Adrenal gland (tissue), 12 donors: ENCODE measurements around the gene DLL3. TPM values are rescaled to one million over a fixed set of nuclear protein-coding genes. Genes with fewer than 3 reads are reported as not detected.

Experiments used
- DNase-seq, 7 donors: peaks; one replicate each; pipeline ENCODE4 v3.0.0-alpha.2; 2019 to 2020
- H3K27ac ChIP-seq, 5 donors: fragments of 200-600 bp; sonication (generic) in 4 of 5; 1 replicate in 3 of 5; 2 replicates in 2 of 5; pipeline versions ENCODE4 v1.5.1 to v1.8.0; 2016 to 2020; ENCODE audit warnings: mild to moderate bottlenecking in 1 of 5
- H3K27me3 ChIP-seq: fragments of 200-600 bp; 2 replicates; pipeline ENCODE4 v1.8.0; 2021
- H3K36me3 ChIP-seq, 2 donors: fragments of 200-600 bp; replicated peaks in 1 of 2; 1 replicate in 1 of 2; 2 replicates in 1 of 2; pipeline versions ENCODE4 v1.5.1 to v1.8.0; 2018 to 2022
- H3K4me1 ChIP-seq, 2 donors: fragments of 200-600 bp; replicated peaks in 1 of 2; 1 replicate in 1 of 2; 2 replicates in 1 of 2; pipeline versions ENCODE4 v1.5.1 to v1.8.0; 2018 to 2021
- H3K4me3 ChIP-seq, 4 donors: fragments of 200-600 bp; sonication (generic) in 3 of 4; one replicate each; pipeline ENCODE4 v1.5.1; 2016 to 2018
- H3K9me3 ChIP-seq, 3 donors: fragments of 200-600 bp; sonication (generic) in 1 of 3; replicated peaks in 1 of 3; 1 replicate in 2 of 3; 2 replicates in 1 of 3; pipeline versions ENCODE4 v1.5.1 to v1.8.0; 2016 to 2021
- CTCF ChIP-seq, 6 experiments: fragments of 450-650 bp in 4 of 6; fragments of 200-600 bp in 2 of 6; sonication (generic) in 1 of 6; IDR thresholded peaks; 1 replicate in 5 of 6; 2 replicates in 1 of 6; pipeline versions ENCODE4 v1.5.1 to v1.8.0; 2016 to 2021; ENCODE audit warnings: antibody characterized with exemption in 6 of 6, mild to moderate bottlenecking in 2 of 6, moderate library complexity in 1 of 6
- POLR2A ChIP-seq, 2 donors: fragments of 450-650 bp; IDR thresholded peaks; one replicate each; pipeline ENCODE4 v1.6.1; 2017; ENCODE audit warnings: antibody characterized with exemption in 2 of 2, mild to moderate bottlenecking in 2 of 2, moderate library complexity in 1 of 2
- WGBS, 4 donors: extraction: QIAGEN DNeasy Blood & Tissue Kit in 2 of 4; methylation state at CpG; one replicate each; pipeline versions ENCODE4 v1.1.5 to v1.1.7; 2013 to 2017; 5-methylcytosine and 5-hydroxymethylcytosine counted together
- intact Hi-C, 2 donors: fragments of 100-400 bp; cut with DNase I; formaldehyde crosslinking; loops; one replicate each; pipeline versions ENCODE4 v1.14.1 to v1.15.0; 2022 to 2023
- polyA plus RNA-seq, 3 donors: library from polyadenylated mRNA; stranded (reverse); fragments of 200-250 nt in 2 of 3; fragments of 350-450 nt in 1 of 3; fragmentation: Illumina TruSeq in 1 of 3; extraction: RNeasy Lipid Tissue Mini Kit (QIAGEN cat#74804) in 1 of 3; gene quantifications; one replicate each; pipeline ENCODE4 v1.2.3, GENCODE V29; 2013 to 2014
- total RNA-seq, 9 donors: library from RNA; depleted of rRNA in 4 of 9; stranded (reverse); fragments of >200 nt in 4 of 9; fragments of 120-200 nt in 1 of 9; fragmentation: NEBNext Ultra II Directional in 1 of 9; extraction: Animal tissue kit (Norgen Biotek cat#: 25700) in 1 of 9; gene quantifications; one replicate each; pipeline versions ENCODE4 v1.1.0 to v1.2.4, GENCODE V29; 2013 to 2023
- donor health status: healthy with polysubstance abuse.
- donor health status: Bipolar disorder and iron deficiency.
- donor health status: DM: yes; HTN: yes; CAD: no.
- donor health status: DM: no; HTN: no; CAD: no.
- donor health status: DM: no; HTN: no; CAD: no.
- donor health status: DM: yes; HTN: yes; CAD: no.

Gene DLL3
- total and polyA plus RNA-seq, 12 donors: 0.10 to 0.17 TPM; not detected in 10

DNA sequence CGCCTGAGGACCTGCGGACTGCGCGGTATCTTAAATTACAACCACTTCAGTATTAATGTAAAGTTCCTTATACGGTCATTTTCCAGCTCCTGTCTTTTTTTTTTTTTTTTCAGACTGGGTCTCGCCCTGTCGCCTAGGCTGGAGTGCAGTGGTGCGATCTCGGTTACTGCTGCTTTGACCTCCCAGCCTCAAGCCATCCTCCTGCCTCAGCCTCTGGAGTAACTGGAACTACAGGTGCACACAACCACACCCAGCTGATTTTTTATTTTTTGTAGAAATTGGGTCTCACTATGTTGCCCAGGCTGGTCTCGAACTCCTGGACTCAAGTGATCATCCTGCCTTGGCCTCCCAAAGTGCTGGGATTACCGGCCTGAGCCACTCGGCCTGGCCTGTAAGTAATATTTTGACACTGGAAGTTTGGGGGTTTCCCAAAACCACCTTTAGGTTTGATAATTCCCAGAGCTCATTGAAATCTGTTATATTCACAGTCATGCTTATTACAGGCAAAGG, 34.3 kb downstream of the DLL3 start:
- Histone ChIP-seq H3K4me1 (peaks cover 10 to 26% of the 10 kb centered on the region in 2 donors), H3K36me3 (no peaks in the 10 kb centered on the region), H3K4me3 (no peak overlapping the region), H3K27ac (no peak overlapping the region), H3K27me3 (no peaks in the 10 kb centered on the region), H3K9me3 (no peaks in the 10 kb centered on the region)
- WGBS, 4 donors: 15 to 21% (median 19%) methylated on average over 12 of the region's 12 CpGs
- DNase-seq: no peak
- intact Hi-C loops: loop anchor here (5.0 to 10.0 kb wide), 3 partner anchors 58 to 88 kb away; partner anchors contain the start of gene SUPT5H (in 1 of the 2)
- no peak for TF ChIP-seq CTCF (IDR thresholded peaks at IDR 0.05)
- no peak for TF ChIP-seq POLR2A (IDR thresholded peaks at IDR 0.05)

- no peak for DNase-seq
- H3K27ac ChIP-seq: no peak overlapping the region
- H3K9me3 ChIP-seq: no peaks in the 10 kb centered on the region
- no peak for TF ChIP-seq POLR2A (IDR thresholded peaks at IDR 0.05)
- no peak for TF ChIP-seq CTCF (IDR thresholded peaks at IDR 0.05)
- 55 to 71% (median 63%) methylated on average over 2 to 3 of the region's 3 CpGs for WGBS, 4 donors
- H3K4me1 ChIP-seq: peaks cover 16 to 33% of the 10 kb centered on the region in 2 donors
- intact Hi-C loops: loop anchor here (5.0 to 10.0 kb wide), 3 partner anchors 59 to 89 kb away; partner anchors contain the start of gene SUPT5H (in 1 of the 2)
- H3K4me3 ChIP-seq: no peak overlapping the region
- H3K36me3 ChIP-seq: no peaks in the 10 kb centered on the region
- no peaks in the 10 kb centered on the region for H3K27me3 ChIP-seq
These were observed 35.0 kb downstream of the DLL3 start for GRCh38 chr19:39533791-39534190.

DNA sequence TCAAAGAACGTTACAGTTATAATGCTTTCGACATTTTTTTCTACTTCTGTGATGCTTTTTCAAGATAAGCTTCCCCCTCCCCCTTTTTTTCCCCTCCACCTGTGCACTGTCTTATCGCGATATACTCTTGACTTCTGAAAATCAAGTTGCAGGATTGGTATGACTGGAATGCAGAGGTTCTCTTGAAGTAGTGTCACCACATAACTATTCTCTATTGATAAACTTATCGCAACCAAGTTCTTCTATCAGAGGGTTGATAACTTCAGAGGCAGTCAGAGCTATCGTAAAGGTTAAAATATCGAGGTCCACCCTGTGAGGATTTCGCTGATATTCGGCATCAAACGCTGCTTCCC, 40.4 kb downstream of the DLL3 start:
- no peaks in the 10 kb centered on the region for H3K36me3 ChIP-seq
- no peaks in the 10 kb centered on the region for H3K27me3 ChIP-seq
- peak overlapping the region; percentile 93 to 100 (median 97) for H3K27ac ChIP-seq
- DNase-seq: peak in 1 of 7 donors; percentile 45
- WGBS, 4 donors: 2 to 3% (median 2%) methylated on average over 10 of the region's 10 CpGs
- peak overlapping the region in 3 of 4 donors; percentile 68 to 78 (median 77) for H3K4me3 ChIP-seq
- intact Hi-C loops: loop anchor here in 1 of 2 donors (10.0 kb wide), 2 partner anchors 64 to 94 kb away; partner anchors contain the start of gene SUPT5H
- peak in 1 of 2 donors; percentile 11 for TF ChIP-seq POLR2A (IDR thresholded peaks at IDR 0.05)
- TF ChIP-seq CTCF (IDR thresholded peaks at IDR 0.05): no peak
- no peaks in the 10 kb centered on the region for H3K9me3 ChIP-seq
- H3K4me1 ChIP-seq: peaks cover 10 to 24% of the 10 kb centered on the region in 2 donors

DNA sequence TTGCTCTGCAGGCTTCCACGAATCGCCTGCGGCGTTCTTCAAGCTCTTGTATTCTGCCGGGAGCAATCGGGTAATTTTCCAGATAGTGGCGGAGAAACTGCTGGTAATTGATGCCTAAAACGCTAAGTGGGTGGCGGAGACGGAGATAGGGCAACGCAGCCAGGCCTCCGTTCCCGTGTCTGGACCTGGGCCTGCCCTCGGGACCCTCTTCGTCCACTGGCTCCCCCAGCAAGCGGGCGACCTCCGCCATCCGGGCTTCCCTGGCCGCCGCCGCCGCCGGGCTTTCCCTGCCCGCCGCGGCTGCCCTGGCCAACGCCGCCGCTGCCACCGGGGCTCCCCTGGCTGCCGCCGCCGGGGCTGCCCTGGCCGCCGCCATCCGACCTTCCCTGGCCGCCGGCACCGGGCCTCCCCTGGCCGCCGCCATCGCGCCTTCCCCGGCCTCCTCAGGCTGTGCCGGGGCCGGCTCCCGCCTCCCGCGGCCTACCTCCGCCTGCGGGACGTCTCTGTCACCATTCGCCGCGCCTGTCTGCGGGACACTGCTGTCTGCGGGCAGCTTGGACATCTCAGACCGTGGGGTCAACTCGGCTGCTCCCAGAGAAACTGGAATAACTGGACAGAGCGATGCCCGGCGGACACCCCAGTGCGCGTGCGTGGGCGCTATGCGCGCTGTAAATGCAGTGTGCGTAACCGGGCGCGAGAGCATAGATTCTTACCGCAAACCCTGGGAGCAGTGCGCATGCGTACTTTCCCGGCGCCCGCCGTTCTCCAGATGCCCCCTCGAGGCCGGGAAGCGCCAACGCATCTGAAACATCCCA, 41.0 kb downstream of the DLL3 start, which contains the start of gene EID2:
Gene EID2, minus strand, starts transcription at position 644 of the 815 bp plus-strand sequence. Its CDS starts 82 bp downstream, at position 562.
- 0 to 1% (median 0%) methylated on average over 21 to 84 of the region's 84 CpGs for WGBS, 4 donors
- intact Hi-C loops: loop anchor here in 1 of 2 donors (10.0 kb wide), 2 partner anchors 65 to 95 kb away; partner anchors contain the start of gene SUPT5H
- no peaks in the 10 kb centered on the region for H3K36me3 ChIP-seq
- H3K4me1 ChIP-seq: peaks cover 10 to 24% of the 10 kb centered on the region in 2 donors
- H3K27me3 ChIP-seq: no peaks in the 10 kb centered on the region
- TF ChIP-seq CTCF (IDR thresholded peaks at IDR 0.05): peak; percentile 68 to 90 (median 82)
- TF ChIP-seq POLR2A (IDR thresholded peaks at IDR 0.05): peak; percentile 92 to 98
- H3K27ac ChIP-seq: peak within 1 kb of the TSS; percentile 93 to 100 (median 97)
- peak within 1 kb of the TSS; percentile 68 to 92 (median 78) for H3K4me3 ChIP-seq
- DNase-seq: peak; percentile 94 to 98 (median 96)
- no peaks in the 10 kb centered on the region for H3K9me3 ChIP-seq
